ENCODE results near the gene DRAM1.

The DRAM1 gene

GRCh38 chr12:101876861-101877805 lies at the start of gene DRAM1:
Gene DRAM1 (plus strand): TSS chr12:101877580. CDS start chr12:101877790, 210 bp downstream.
- H3K27ac ChIP-seq = peak within 1 kb of the TSS; percentile 87
- peak; percentile 29; the same call in 1 of the 2 replicates for TF ChIP-seq CTCF (conservative IDR thresholded peaks at IDR 0.05)

- peak overlapping the region; percentile 85 for H3K27ac ChIP-seq
- no peak for TF ChIP-seq CTCF (conservative IDR thresholded peaks at IDR 0.05)
Observed at GRCh38 chr12:101828463-101829196, 48.8 kb upstream of the DRAM1 start.

GRCh38 chr12:101829639-101830366 lies 47.6 kb upstream of the DRAM1 start:
- peak overlapping the region; percentile 85 for H3K27ac ChIP-seq
- no peak for TF ChIP-seq CTCF (conservative IDR thresholded peaks at IDR 0.05)

GRCh38 chr12:101830367-101831325 lies 46.7 kb upstream of the DRAM1 start, which contains the start of gene GNPTAB:
Gene GNPTAB (minus strand): TSS chr12:101830959. CDS start chr12:101830675, 284 bp downstream.
- peak within 1 kb of the TSS; percentile 85 for H3K27ac ChIP-seq
- TF ChIP-seq CTCF (conservative IDR thresholded peaks at IDR 0.05) = peak; percentile 99

- H3K27ac ChIP-seq = no peak overlapping the region
- TF ChIP-seq CTCF (conservative IDR thresholded peaks at IDR 0.05) = no peak
Observed at GRCh38 chr12:101832030-101832429, 45.4 kb upstream of the DRAM1 start.

- no peak for TF ChIP-seq CTCF (conservative IDR thresholded peaks at IDR 0.05)
- no peak overlapping the region for H3K27ac ChIP-seq
Observed at GRCh38 chr12:101838628-101839323, 38.6 kb upstream of the DRAM1 start.
